ENCODE measurements around the gene CDKN1A. TPM values are rescaled to one million over a fixed set of nuclear protein-coding genes. Genes with fewer than 3 reads are reported as not detected.

Gene CDKN1A
- total RNA-seq, 4 donors from 2014 or later, result 47.3 to 613 (median 93.3) TPM

DNA sequence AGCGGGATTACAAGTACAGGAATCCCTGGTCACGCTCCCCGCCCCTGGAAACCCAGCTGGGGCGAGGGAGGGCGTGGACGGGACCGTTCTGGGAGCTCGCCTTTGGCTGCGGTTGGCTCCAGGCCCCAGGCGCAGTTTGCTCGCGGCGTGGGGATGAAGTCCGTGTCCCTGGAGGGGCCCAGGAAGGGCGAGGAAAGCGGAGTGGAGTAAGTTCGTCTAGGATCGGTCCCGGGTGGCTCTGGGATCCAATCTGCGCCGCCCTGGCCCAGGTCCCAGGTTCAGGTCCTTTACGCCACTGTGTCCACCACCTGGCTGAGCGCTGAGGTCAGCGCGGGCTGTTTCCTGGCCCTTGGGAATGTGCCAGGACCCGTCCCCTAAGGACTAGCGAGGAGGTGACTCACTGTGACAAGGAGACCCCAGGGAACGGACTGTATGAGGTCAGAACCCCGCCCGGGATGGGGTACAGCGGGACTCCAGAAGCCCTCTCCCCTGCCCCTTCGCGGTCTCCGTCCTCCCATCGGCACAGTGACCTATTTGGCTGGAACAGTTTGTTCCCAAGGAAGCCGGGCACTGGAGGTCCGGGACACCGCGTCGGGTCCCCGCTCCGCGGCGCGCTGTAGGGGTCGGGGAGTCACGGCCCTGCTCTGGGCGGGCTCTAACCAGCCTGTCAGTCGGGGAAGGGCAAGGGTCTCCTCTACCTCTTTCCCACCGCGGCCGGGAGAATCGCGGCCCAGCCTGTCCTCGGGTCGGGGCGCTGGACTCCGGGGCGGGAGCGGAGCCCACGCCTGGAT is 724 bp downstream of the CDKN1A start:
- peaks cover 39 to 65% (median 60%) of the 10 kb centered on the region in 4 donors for H3K4me1 ChIP-seq
- H3K4me3 ChIP-seq, result peak overlapping the region; percentile 85 to 94 (median 90)
- peak; percentile 89 for TF ChIP-seq EP300 (IDR thresholded peaks at IDR 0.05)
- peak; percentile 4 to 73 for TF ChIP-seq POLR2AphosphoS5 (IDR thresholded peaks at IDR 0.05)
- TF ChIP-seq POLR2A (IDR thresholded peaks at IDR 0.05; ENCODE audit: low read depth), result peak; percentile 75
- TF ChIP-seq, protein P1, sequence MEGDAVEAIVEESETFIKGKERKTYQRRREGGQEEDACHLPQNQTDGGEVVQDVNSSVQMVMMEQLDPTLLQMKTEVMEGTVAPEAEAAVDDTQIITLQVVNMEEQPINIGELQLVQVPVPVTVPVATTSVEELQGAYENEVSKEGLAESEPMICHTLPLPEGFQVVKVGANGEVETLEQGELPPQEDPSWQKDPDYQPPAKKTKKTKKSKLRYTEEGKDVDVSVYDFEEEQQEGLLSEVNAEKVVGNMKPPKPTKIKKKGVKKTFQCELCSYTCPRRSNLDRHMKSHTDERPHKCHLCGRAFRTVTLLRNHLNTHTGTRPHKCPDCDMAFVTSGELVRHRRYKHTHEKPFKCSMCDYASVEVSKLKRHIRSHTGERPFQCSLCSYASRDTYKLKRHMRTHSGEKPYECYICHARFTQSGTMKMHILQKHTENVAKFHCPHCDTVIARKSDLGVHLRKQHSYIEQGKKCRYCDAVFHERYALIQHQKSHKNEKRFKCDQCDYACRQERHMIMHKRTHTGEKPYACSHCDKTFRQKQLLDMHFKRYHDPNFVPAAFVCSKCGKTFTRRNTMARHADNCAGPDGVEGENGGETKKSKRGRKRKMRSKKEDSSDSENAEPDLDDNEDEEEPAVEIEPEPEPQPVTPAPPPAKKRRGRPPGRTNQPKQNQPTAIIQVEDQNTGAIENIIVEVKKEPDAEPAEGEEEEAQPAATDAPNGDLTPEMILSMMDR (IDR thresholded peaks at IDR 0.05), result no peak
- H3K27ac ChIP-seq (replicated peaks in 1 of 4), result peak overlapping the region; percentile 95 to 99 (median 98)
- H3K27me3 ChIP-seq, result peaks cover 0 to 3% (median 0%) of the 10 kb centered on the region in 4 donors
- peak; percentile 96 for DNase-seq (ENCODE audit: extremely low spot score)
- intact Hi-C loops (cut with DNase I), result no loop called here
- no peaks in the 10 kb centered on the region for H3K9me3 ChIP-seq
- H3K36me3 ChIP-seq, result peaks cover 7 to 19% (median 18%) of the 10 kb centered on the region in 4 donors
- under 1% methylated on average over 17 of the region's 61 CpGs for WGBS

DNA sequence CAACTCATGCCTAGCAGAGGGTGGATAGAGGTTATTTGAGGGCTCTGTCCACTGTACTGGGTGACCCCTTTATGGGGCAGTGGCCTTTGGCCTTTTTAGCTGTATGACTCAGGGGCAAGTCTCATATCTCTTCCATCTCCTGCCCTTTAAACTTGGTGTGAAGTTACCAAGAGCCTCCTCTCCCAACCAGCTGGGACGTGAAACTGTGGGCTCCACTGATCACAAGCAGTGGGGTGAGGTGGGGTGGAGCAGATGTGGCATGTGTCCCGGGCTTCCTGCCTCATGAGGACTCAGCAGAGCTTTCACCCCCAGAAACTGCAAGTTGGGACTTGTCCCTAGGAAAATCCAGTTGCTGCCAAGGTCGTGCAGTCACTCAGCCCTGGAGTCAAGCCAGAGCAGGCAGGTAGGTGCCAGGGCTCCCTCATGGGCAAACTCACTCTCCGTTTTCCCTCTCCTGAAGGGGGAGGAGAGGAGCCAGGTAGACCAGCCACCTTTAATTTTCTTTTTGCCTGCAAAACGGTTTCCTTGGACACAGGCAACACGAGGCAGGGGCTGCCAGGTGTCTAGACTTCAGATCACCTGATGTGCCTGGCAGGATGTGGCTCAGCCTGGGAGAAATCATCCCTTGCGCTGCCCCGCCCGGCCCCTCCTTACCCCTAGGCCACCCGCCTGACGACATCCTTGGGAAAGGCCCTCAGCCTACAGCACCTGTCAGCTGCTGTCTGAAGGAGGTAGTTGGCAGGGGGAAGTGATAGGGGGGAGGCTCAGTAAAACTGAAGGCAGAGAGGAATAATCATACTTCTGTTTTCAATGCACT is 4.0 kb downstream of the CDKN1A start:
- Histone ChIP-seq H3K4me3 (peak overlapping the region in 1 of 4 donors; percentile 9), H3K4me1 (peaks cover 39 to 65% (median 54%) of the 10 kb centered on the region in 4 donors)

DNA sequence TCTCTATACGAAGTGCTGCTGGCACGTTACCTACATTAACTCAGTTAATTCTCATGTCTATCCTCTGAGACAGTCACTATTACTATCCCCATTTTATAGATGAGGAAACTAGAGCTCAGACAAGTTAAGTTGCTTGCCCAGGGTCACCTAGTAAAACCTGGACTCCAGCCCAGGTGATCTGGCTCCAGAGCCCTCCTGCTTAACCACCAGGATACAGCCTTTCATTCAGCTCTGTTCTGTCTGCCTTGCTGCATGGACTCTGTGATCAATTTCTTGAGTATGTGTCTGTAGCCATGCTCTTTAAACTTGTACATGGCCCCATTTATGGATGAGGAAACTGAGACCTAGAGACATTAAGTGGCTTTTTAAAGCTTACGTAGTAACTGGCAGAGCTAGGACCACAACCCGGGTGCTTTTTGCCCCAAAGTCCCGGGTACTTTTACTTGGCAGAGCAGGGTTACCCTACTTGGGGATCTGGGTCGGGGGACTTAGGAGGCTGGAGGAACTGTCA is 4.7 kb downstream of the CDKN1A start:
- WGBS, result 86% methylated on average over 6 of the region's 6 CpGs
- Histone ChIP-seq H3K4me1 (peaks cover 32 to 58% (median 47%) of the 10 kb centered on the region in 4 donors), H3K27me3 (peaks cover 0 to 3% (median 0%) of the 10 kb centered on the region in 4 donors), H3K27ac (replicated peaks in 1 of 4) (no peak overlapping the region), H3K36me3 (peaks cover 41 to 59% (median 53%) of the 10 kb centered on the region in 4 donors), H3K4me3 (peak overlapping the region in 1 of 4 donors; percentile 9), H3K9me3 (no peaks in the 10 kb centered on the region)
- intact Hi-C loops (cut with DNase I), result loop anchor here (5.0 kb wide), 1 partner anchor 261 kb away; no protein-coding TSS in a partner anchor
- TF ChIP-seq POLR2A (IDR thresholded peaks at IDR 0.05; ENCODE audit: low read depth) (no peak), EP300 (IDR thresholded peaks at IDR 0.05) (no peak), POLR2AphosphoS5 (IDR thresholded peaks at IDR 0.05) (no peak)
- TF ChIP-seq, protein P1 (IDR thresholded peaks at IDR 0.05), result no peak
- no peak for DNase-seq (ENCODE audit: extremely low spot score)

More for the DNA sequence above, 4.0 kb downstream of the CDKN1A start:
- no peak for DNase-seq (ENCODE audit: extremely low spot score)
- H3K27me3 ChIP-seq, result peaks cover 0 to 3% (median 0%) of the 10 kb centered on the region in 4 donors
- H3K27ac ChIP-seq (replicated peaks in 1 of 4), result peak overlapping the region in 2 of 4 donors; percentile 9 to 16
- H3K9me3 ChIP-seq, result no peaks in the 10 kb centered on the region
- peaks cover 37 to 52% (median 51%) of the 10 kb centered on the region in 4 donors for H3K36me3 ChIP-seq
- intact Hi-C loops (cut with DNase I), result loop anchor here (5.0 kb wide), 1 partner anchor 260 kb away; no protein-coding TSS in a partner anchor
- 53% methylated on average over 9 of the region's 11 CpGs for WGBS
- TF ChIP-seq POLR2A (IDR thresholded peaks at IDR 0.05; ENCODE audit: low read depth) (no peak), POLR2AphosphoS5 (IDR thresholded peaks at IDR 0.05) (no peak), EP300 (IDR thresholded peaks at IDR 0.05) (no peak)
- TF ChIP-seq, protein P1 (IDR thresholded peaks at IDR 0.05), result no peak

DNA sequence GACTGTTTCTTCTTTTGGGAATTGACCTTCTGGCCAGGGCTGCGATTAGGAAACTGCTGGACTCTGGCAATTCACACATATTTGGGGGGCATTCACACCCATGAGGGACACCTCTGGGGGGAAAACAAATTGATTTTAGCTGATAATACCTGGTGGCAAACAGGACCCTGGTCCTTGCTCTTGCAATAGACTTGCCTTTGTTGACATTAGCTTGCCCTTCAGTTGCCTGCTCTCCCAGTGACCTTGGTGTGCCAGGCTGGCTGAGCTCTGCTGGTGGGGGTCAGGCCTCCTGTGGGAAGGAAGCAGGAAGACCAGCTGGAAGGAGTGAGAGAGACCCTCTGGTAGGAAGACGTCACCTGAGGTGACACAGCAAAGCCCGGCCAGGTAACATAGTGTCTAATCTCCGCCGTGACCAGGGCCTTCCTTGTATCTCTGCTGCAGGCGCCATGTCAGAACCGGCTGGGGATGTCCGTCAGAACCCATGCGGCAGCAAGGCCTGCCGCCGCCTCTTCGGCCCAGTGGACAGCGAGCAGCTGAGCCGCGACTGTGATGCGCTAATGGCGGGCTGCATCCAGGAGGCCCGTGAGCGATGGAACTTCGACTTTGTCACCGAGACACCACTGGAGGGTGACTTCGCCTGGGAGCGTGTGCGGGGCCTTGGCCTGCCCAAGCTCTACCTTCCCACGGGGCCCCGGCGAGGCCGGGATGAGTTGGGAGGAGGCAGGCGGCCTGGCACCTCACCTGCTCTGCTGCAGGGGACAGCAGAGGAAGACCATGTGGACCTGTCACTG is 5.3 kb downstream of the CDKN1A start:
- Histone ChIP-seq H3K36me3 (peaks cover 41 to 61% (median 53%) of the 10 kb centered on the region in 4 donors), H3K27me3 (no peaks in the 10 kb centered on the region), H3K4me1 (peaks cover 31 to 52% (median 45%) of the 10 kb centered on the region in 4 donors), H3K27ac (replicated peaks in 1 of 4) (no peak overlapping the region), H3K4me3 (no peak overlapping the region), H3K9me3 (no peaks in the 10 kb centered on the region)
- TF ChIP-seq, protein P1 (IDR thresholded peaks at IDR 0.05), result no peak
- TF ChIP-seq POLR2AphosphoS5 (IDR thresholded peaks at IDR 0.05), result peak in 1 of 2 donors; percentile 11
- TF ChIP-seq POLR2A (IDR thresholded peaks at IDR 0.05; ENCODE audit: low read depth), result no peak
- TF ChIP-seq EP300 (IDR thresholded peaks at IDR 0.05), result no peak
- WGBS, result 93% methylated on average over 12 of the region's 29 CpGs
- intact Hi-C loops (cut with DNase I), result loop anchor here (5.0 kb wide), 1 partner anchor 262 kb away; no protein-coding TSS in a partner anchor
- no peak for DNase-seq (ENCODE audit: extremely low spot score)
